Epithelial cell of esophagus (primary cell): ENCODE measurements around the gene VAMP4.

Source experiments
- DNase-seq: peaks from one replicate; pipeline ENCODE4 v3.0.0; 2010; ENCODE audit warnings: low read depth
- H3K4me3 ChIP-seq: 2 replicates; pipeline ENCODE4 v1.5.1; 2011; ENCODE audit warnings: mild to moderate bottlenecking, low read length, control low read depth
- TF ChIP-seq, protein P1 (sequence below): IDR thresholded peaks from 2 replicates; pipeline ENCODE4 v1.5.1; 2011; ENCODE audit warnings: low read depth, mild to moderate bottlenecking, low read length, control low read depth, inconsistent platforms; ENCODE audit not compliant: insufficient read depth; ENCODE audit errors: missing control alignments

VAMP4 gene, protein sequence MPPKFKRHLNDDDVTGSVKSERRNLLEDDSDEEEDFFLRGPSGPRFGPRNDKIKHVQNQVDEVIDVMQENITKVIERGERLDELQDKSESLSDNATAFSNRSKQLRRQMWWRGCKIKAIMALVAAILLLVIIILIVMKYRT

GRCh38 chr1:171741872-171742576, at the start of gene VAMP4:
TSS of gene VAMP4 (minus strand) at chr1:171742065. CDS start at chr1:171738414, 3,651 bp downstream.
- peak; percentile 87 for DNase-seq
- TF ChIP-seq, protein P1, sequence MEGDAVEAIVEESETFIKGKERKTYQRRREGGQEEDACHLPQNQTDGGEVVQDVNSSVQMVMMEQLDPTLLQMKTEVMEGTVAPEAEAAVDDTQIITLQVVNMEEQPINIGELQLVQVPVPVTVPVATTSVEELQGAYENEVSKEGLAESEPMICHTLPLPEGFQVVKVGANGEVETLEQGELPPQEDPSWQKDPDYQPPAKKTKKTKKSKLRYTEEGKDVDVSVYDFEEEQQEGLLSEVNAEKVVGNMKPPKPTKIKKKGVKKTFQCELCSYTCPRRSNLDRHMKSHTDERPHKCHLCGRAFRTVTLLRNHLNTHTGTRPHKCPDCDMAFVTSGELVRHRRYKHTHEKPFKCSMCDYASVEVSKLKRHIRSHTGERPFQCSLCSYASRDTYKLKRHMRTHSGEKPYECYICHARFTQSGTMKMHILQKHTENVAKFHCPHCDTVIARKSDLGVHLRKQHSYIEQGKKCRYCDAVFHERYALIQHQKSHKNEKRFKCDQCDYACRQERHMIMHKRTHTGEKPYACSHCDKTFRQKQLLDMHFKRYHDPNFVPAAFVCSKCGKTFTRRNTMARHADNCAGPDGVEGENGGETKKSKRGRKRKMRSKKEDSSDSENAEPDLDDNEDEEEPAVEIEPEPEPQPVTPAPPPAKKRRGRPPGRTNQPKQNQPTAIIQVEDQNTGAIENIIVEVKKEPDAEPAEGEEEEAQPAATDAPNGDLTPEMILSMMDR = no peak
- H3K4me3 ChIP-seq = peak within 1 kb of the TSS; percentile 84

GRCh38 chr1:171790318-171790717, 48.5 kb upstream of the VAMP4 start:
- TF ChIP-seq, protein P1 = no peak
- no peak overlapping the region for H3K4me3 ChIP-seq
- no peak for DNase-seq

- peak; percentile 81 for DNase-seq
- TF ChIP-seq, protein P1 = no peak
- H3K4me3 ChIP-seq = no peak overlapping the region
These were observed 46.8 kb upstream of the VAMP4 start for GRCh38 chr1:171788696-171789095.

- peak; percentile 72 for DNase-seq
- TF ChIP-seq, protein P1 = no peak
- H3K4me3 ChIP-seq = no peak overlapping the region
These were observed 46.0 kb upstream of the VAMP4 start for GRCh38 chr1:171787686-171788480.

GRCh38 chr1:171786534-171786933, 44.7 kb upstream of the VAMP4 start:
- H3K4me3 ChIP-seq = no peak overlapping the region
- TF ChIP-seq, protein P1 = no peak

GRCh38 chr1:171785766-171786165, 43.9 kb upstream of the VAMP4 start:
- H3K4me3 ChIP-seq = no peak overlapping the region
- TF ChIP-seq, protein P1 = no peak
- DNase-seq = no peak

More at GRCh38 chr1:171786534-171786933, 44.7 kb upstream of the VAMP4 start:
- no peak for DNase-seq
